ENCODE measurements around the gene UCN2.

Gene UCN2

DNA sequence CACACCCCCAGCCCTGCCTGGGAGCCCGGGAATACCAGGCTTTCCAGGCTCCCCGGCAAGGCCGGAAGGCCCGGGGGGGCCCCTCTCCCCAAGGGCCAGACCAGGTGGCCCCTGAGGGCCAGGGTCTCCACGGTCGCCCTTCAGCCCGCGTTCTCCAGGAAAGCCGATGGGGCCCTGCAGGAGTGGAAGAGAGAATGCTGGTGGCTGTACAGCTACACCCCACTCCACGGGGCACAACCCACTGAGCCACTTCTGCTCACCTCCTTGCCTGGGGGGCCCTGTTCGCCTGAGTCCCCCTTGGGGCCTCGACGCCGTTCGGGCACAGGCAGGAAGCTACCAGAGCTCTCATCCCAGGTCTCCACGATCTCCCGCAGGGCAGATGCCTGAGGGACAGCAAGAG lies 11.8 kb upstream of the UCN2 start:
- TF ChIP-seq, protein P1, sequence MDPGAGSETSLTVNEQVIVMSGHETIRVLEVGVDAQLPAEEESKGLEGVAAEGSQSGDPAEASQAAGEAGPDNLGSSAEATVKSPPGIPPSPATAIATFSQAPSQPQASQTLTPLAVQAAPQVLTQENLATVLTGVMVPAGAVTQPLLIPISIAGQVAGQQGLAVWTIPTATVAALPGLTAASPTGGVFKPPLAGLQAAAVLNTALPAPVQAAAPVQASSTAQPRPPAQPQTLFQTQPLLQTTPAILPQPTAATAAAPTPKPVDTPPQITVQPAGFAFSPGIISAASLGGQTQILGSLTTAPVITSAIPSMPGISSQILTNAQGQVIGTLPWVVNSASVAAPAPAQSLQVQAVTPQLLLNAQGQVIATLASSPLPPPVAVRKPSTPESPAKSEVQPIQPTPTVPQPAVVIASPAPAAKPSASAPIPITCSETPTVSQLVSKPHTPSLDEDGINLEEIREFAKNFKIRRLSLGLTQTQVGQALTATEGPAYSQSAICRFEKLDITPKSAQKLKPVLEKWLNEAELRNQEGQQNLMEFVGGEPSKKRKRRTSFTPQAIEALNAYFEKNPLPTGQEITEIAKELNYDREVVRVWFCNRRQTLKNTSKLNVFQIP (CRISPR knock-in tag; IDR thresholded peaks at IDR 0.05; ENCODE audit: borderline replicate concordance, low read depth): no peak
- TF ChIP-seq PPARA (CRISPR knock-in tag; IDR thresholded peaks at IDR 0.05; ENCODE audit: borderline replicate concordance): no peak
- no peak for TF ChIP-seq GLIS3 (CRISPR knock-in tag; IDR thresholded peaks at IDR 0.05)
- no peak for TF ChIP-seq TOX (CRISPR knock-in tag; IDR thresholded peaks at IDR 0.05; ENCODE audit: borderline replicate concordance)
- TF ChIP-seq BACH2 (CRISPR knock-in tag; IDR thresholded peaks at IDR 0.05; ENCODE audit: borderline replicate concordance): no peak
- TF ChIP-seq, protein P2, sequence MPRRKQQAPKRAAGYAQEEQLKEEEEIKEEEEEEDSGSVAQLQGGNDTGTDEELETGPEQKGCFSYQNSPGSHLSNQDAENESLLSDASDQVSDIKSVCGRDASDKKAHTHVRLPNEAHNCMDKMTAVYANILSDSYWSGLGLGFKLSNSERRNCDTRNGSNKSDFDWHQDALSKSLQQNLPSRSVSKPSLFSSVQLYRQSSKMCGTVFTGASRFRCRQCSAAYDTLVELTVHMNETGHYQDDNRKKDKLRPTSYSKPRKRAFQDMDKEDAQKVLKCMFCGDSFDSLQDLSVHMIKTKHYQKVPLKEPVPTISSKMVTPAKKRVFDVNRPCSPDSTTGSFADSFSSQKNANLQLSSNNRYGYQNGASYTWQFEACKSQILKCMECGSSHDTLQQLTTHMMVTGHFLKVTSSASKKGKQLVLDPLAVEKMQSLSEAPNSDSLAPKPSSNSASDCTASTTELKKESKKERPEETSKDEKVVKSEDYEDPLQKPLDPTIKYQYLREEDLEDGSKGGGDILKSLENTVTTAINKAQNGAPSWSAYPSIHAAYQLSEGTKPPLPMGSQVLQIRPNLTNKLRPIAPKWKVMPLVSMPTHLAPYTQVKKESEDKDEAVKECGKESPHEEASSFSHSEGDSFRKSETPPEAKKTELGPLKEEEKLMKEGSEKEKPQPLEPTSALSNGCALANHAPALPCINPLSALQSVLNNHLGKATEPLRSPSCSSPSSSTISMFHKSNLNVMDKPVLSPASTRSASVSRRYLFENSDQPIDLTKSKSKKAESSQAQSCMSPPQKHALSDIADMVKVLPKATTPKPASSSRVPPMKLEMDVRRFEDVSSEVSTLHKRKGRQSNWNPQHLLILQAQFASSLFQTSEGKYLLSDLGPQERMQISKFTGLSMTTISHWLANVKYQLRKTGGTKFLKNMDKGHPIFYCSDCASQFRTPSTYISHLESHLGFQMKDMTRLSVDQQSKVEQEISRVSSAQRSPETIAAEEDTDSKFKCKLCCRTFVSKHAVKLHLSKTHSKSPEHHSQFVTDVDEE (CRISPR knock-in tag; IDR thresholded peaks at IDR 0.05): no peak
- TF ChIP-seq SNAI2 (CRISPR knock-in tag; IDR thresholded peaks at IDR 0.05): no peak
- TF ChIP-seq, protein P3, sequence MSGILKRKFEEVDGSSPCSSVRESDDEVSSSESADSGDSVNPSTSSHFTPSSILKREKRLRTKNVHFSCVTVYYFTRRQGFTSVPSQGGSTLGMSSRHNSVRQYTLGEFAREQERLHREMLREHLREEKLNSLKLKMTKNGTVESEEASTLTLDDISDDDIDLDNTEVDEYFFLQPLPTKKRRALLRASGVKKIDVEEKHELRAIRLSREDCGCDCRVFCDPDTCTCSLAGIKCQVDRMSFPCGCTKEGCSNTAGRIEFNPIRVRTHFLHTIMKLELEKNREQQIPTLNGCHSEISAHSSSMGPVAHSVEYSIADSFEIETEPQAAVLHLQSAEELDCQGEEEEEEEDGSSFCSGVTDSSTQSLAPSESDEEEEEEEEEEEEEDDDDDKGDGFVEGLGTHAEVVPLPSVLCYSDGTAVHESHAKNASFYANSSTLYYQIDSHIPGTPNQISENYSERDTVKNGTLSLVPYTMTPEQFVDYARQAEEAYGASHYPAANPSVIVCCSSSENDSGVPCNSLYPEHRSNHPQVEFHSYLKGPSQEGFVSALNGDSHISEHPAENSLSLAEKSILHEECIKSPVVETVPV (CRISPR knock-in tag; IDR thresholded peaks at IDR 0.05): no peak
- no peak for TF ChIP-seq ZNF565 (CRISPR knock-in tag; conservative IDR thresholded peaks at IDR 0.05; ENCODE audit: low read depth)
- no peak for TF ChIP-seq OSR1 (CRISPR knock-in tag; IDR thresholded peaks at IDR 0.05)
- TF ChIP-seq CSDC2 (CRISPR knock-in tag; IDR thresholded peaks at IDR 0.05): no peak
- TF ChIP-seq ESRRG (CRISPR knock-in tag; IDR thresholded peaks at IDR 0.05): no peak
- TF ChIP-seq RARB (CRISPR knock-in tag; IDR thresholded peaks at IDR 0.05): no peak
- TF ChIP-seq ISL1 (CRISPR knock-in tag; IDR thresholded peaks at IDR 0.05): no peak
- no peak for TF ChIP-seq ZNF70 (CRISPR knock-in tag; IDR thresholded peaks at IDR 0.05)
- TF ChIP-seq ZC3H10 (CRISPR knock-in tag; IDR thresholded peaks at IDR 0.05): no peak
- TF ChIP-seq, protein P4, sequence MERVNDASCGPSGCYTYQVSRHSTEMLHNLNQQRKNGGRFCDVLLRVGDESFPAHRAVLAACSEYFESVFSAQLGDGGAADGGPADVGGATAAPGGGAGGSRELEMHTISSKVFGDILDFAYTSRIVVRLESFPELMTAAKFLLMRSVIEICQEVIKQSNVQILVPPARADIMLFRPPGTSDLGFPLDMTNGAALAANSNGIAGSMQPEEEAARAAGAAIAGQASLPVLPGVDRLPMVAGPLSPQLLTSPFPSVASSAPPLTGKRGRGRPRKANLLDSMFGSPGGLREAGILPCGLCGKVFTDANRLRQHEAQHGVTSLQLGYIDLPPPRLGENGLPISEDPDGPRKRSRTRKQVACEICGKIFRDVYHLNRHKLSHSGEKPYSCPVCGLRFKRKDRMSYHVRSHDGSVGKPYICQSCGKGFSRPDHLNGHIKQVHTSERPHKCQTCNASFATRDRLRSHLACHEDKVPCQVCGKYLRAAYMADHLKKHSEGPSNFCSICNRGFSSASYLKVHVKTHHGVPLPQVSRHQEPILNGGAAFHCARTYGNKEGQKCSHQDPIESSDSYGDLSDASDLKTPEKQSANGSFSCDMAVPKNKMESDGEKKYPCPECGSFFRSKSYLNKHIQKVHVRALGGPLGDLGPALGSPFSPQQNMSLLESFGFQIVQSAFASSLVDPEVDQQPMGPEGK (CRISPR knock-in tag; IDR thresholded peaks at IDR 0.05; ENCODE audit: borderline replicate concordance): no peak
- TF ChIP-seq ZFP3 (CRISPR knock-in tag; IDR thresholded peaks at IDR 0.05): no peak
- TF ChIP-seq, protein P5, sequence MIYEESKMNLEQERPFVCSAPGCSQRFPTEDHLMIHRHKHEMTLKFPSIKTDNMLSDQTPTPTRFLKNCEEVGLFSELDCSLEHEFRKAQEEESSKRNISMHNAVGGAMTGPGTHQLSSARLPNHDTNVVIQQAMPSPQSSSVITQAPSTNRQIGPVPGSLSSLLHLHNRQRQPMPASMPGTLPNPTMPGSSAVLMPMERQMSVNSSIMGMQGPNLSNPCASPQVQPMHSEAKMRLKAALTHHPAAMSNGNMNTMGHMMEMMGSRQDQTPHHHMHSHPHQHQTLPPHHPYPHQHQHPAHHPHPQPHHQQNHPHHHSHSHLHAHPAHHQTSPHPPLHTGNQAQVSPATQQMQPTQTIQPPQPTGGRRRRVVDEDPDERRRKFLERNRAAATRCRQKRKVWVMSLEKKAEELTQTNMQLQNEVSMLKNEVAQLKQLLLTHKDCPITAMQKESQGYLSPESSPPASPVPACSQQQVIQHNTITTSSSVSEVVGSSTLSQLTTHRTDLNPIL (CRISPR knock-in tag; IDR thresholded peaks at IDR 0.05; ENCODE audit: low read depth): no peak
- no peak for ATAC-seq

DNA sequence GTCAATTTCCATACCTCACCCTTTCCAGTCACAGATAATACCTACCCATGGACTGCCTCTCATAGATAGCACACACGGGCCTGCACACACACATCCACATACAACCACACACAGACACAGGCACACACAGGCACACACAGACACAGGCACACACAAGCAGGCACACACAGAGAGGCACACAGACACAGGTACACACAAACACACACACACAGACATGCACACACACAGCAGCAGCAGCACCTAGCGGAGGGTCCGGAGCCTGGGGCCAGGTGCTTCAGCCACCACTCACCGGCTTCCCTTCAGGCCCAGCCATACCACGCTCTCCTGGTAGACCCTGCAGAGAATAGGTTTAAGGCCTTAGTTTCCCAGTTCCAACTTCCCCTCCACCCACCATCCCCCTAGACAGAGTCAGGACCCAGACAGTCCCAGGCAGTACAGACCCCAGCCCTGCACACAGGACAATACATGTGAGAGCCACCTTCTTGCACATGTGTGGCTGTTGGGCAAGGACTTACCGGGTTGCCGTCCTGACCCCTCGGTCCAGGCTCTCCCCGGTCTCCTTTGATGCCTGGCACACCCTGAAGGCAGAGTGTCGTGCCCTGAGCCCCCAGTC lies 10.5 kb upstream of the UCN2 start:
- TF ChIP-seq ZFP30 (CRISPR knock-in tag; IDR thresholded peaks at IDR 0.05): no peak
- TF ChIP-seq, protein P4 (CRISPR knock-in tag; IDR thresholded peaks at IDR 0.05; ENCODE audit: borderline replicate concordance): no peak
- ATAC-seq: no peak
